Activated CD4-positive, CD25-positive, alpha-beta regulatory T cell (primary cell): ENCODE measurements around the gene RRP1B.

ENCODE experiments used
- DNase-seq, 4 experiments: peaks; one replicate each; lab custom pipeline; 2025; lab: John Stamatoyannopoulos, UW

The RRP1B gene

DNA sequence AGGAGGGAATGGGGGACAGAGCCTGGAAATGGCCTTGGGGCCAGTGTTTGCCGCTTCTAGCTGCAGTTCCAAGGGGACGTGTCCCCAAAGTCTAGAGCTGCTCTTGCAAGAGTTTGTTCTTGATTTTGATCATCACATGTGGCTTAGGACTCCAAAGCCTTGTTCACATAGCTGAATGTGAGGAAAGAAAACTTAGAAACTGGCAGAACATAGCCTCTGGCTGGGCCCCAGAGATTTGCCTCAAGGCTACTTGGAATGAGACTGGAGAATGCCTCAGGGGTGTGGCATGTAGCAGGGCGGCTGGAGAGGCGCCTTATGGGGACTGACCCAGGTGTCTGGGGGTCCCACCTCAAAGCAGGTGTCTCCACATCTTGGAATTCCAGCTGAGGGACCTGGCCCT lies 61.8 kb downstream of the RRP1B start:
- DNase-seq, result no peak

DNA sequence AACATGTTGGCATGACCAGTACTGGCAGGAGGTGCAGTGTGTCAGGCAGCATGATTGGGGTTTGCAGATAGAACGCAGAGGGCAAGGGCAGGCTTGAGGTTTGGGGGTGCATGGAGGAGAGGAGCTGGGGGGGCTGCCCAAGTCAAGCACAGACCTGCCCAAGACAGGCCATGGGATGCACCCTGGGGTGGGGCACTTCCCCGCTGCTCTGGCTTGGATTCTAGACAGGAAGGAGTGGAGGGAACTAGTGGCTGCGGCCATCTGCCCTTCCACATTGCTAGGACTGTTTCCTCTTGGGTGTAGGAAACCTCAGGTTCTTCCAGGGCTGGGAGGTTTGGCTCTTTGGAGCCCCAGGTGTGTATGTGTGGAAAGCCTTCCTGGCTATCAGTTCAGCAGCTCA lies 62.6 kb downstream of the RRP1B start:
- no peak for DNase-seq

DNA sequence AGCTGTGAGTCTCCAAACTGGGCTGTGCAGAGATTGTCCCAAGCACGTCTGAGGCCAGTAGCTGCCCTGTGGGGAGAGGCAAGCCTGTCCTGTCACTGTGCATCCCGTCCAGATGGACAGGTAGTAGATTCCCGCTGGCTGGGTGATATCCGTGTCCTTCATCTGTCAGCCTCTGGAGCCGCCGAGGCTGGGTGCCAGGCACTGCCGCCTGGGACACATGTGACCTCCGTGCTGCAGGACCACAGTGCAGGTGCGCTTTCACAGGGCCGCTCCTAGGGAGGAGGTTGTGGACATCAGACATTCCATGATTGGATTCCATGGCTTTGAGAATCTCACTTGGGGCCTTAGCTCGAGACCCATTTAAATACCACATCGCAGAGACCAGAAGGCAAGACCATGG lies 64.3 kb downstream of the RRP1B start:
- no peak for DNase-seq

DNA sequence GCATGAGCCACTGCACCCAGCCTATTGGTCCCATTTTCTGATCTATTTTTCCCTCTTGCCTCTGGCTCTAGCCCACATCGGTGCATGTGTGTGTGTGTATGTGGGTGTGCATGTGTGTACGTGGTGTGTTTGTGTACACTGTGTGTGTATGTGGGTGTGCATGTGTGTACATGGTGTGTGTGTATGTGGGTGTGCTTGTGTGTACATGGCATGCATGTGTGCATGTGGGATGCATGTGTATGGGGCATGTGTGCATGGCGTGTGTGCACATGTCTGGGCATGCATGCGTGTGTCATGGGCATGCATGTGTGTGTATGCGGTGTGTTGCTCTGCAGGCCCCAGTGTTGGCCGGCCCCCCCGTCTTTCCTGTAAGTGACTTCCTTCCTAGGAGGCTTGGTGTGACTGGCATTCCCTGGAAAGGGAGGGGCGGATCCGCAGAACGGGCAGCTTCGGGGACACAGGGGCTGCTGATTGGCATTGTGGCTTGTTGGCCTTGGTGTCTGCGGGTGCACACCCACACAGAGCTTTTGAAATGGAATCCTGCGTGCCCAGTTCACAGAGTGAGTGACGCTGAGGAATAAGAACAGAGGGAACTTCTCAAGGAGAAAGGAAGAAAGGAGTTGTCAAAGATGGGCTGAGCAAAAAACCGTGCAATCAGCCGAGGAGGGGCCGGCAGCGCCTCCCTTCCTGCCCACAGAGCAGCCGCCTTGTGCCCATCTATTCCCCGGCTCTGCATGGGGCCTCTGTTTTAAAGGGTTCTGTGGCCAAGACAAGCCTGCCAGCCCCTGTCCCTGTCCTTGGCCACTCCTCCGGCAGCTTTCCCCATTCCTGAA lies 67.5 kb downstream of the RRP1B start:
- no peak for DNase-seq

DNA sequence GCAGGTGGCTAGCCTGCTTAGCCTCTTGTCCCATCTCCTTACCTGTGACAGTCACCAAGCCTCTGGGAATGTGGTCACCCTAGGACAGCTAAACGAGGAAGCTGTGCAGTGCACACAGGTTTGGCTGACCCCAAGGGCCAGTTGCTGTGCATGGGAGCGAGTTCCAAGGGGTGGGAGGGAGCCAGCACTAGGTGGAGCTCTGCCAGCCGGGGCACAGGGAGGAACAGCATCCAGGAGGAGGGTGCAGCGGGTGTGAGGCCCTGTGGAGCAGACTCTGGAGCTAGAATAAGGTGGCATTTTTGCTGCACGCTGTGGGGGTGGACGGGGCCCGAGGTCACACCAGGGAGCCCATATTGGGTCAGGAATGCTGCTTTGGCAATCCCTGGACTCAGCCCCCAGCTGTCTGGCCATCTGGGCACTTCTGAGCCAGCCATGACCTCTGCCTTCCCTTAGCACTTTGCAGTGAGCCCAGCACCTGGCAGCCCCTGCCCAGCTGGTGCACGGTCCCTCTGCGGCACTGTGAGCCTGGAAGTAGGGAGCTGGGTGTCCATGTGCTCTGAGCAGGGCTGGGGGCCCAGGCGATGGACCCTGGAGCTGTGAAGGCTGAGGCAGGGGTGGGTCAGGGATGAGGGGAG lies 68.3 kb downstream of the RRP1B start:
- DNase-seq, result no peak

DNA sequence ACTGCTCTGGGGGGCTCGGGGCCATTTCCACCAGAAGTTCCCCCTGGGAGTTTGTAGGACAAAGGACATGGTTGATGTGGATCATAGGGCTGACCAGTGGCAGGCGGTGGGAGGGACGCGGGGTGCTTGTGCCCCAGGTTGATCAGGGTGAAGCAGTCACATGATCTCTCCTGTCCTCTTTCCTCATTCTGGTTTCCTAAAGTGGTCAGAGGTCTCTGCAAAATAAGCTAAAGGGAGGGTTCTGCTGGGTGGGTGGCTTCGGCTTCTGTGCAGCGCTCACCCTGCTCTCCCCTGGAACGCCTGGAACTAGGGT lies 68.8 kb downstream of the RRP1B start:
- DNase-seq, result no peak

DNA sequence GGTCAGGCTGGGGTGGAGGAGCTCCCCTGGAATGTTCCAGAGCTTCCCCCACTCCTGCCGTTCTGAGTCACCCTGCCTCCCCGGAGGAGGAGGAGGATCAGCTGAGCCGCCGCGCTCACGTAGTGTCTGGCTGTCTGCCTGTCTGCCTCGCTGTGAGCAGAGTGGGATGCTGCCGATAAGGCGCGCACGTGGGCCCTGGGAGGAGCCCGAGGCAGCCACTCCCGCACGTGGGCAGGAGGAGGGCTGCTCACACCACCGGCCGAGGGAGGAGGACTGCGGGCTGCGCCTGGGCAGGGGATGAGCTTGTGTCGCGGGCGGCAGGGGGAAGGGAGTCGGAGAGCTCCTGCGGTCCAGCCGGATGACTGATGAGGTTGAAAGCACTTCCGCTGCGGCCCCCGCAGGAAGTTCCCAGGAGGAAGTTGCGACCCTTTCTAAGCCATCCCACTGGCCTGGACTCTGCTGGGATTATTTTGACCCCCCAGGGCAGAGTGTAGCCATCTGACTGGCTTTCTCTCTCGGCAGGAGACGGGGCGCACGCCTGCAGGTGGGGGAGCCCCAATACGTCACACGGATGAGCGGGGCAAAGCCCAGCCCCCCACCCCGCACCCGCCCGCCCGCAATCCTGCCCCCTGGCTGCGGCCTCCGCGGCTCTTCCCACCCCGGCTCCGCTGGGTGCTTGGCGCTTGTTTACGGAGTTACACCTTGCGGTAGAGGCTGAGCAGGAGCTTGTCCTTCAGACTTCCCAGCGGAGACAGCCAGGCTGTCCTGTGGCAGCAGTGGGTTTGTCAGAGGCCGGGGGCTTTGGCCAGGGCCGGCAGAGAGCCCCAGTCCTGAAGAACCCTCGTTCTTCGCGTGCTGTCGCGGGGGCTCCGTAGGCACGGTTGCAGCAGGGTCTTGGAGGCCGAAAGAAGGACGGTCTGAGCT lies 69.4 kb downstream of the RRP1B start:
- DNase-seq, result peak; percentile 31 to 55 (median 48)

DNA sequence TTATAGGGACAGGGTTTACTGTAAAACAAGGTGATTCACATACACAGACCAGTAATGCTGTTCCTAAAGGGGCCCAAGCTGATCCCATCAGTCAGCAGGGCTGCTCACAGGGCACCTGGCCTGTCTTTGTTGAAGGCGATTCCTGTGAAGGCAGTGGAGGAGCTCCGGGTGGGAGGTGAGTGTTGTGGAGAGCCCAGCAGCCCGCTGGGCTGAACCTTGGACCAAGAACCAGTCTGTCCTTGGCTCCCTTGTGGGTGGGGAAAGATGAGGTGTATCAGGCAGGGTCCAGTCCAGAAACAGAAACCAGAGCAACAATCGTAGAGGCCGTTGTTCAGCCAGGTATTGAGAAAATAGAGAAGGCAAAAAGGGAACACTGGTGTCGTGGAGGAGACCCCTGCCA lies 72.1 kb downstream of the RRP1B start:
- DNase-seq, result no peak

DNA sequence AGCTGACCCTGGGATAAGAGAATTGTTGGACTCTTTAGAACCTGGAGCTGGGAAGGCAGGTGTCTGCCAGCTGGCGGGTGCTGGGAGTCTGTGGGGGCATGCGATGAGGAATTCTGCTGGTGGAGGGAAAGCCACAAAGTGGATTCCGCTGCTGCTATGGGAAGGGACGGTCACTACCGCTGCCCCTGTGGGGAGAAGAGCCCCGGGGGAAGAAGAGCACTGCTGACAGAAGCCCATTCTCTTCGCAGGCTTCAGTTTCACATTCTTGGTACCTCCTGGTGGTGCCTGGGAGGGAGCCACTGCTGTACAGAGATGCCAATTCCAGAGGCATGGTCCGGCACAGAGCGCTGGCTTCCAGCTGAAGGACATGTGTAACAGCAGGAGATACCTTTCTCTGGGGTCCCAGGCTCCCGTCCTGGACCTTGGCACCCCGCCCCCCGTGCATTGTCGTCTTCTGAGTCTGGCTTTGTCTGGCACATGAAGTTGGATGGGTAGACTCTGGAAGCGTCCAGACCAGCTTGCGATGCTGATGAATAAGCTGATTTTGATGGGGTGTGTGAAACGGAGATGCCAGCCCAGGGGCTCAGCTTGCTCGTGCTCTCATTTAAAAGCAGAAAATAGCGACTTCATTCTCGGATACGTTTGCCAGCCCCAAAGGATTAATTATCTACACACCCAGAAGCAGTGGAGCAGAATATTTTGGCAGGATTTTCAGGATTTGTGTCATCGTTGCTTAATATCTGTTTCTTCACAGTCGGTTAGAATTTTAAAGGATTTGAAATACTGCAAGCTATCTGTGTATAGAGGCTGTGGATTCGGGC lies 72.7 kb downstream of the RRP1B start:
- DNase-seq, result no peak

DNA sequence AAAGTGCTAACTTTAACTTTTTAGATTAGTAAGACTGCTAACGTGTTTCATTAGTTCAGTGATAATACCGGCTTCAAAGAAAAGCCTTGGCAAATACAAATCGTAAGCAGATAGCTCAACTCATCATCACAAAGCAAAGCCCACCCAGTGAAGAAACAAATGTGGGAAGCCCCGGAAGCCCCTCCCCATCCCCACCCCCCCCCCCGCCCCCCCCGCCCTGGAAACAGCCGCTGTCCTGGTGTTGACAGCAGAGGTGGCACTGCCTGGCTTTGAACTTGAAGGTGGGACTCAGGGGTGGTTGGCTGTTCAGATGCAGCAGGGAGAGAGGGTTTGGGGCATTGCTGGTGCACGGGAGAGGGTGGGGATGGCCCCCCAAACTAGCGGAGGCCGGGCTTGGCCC lies 73.7 kb downstream of the RRP1B start:
- DNase-seq, result no peak

DNA sequence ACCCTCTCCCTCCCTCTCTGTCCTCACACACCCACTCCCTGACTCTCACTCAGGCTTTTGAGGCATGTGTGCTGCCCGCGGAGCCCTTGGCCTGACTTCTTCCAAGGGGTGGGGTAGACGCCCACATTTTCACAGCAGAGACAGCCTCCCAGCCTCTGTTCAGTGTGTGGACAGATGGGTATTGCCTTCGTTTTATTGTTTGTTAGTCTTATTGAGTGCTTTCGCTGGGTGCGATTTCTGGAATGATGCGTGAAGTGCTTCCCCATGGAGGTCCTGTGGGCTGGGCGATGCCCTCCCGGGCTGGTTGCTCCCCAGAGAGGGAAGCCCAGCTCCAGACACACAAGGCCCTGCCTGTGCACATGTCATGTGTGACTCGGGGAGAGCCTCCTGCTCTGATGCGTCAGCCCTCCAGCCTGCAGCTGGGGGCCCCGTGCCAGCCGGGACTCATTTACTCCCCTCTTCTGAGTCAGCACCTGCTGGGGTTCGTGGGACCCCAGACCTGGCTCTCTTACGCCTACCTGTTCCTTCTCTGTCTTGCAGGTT lies 74.2 kb downstream of the RRP1B start:
- DNase-seq, result no peak

DNA sequence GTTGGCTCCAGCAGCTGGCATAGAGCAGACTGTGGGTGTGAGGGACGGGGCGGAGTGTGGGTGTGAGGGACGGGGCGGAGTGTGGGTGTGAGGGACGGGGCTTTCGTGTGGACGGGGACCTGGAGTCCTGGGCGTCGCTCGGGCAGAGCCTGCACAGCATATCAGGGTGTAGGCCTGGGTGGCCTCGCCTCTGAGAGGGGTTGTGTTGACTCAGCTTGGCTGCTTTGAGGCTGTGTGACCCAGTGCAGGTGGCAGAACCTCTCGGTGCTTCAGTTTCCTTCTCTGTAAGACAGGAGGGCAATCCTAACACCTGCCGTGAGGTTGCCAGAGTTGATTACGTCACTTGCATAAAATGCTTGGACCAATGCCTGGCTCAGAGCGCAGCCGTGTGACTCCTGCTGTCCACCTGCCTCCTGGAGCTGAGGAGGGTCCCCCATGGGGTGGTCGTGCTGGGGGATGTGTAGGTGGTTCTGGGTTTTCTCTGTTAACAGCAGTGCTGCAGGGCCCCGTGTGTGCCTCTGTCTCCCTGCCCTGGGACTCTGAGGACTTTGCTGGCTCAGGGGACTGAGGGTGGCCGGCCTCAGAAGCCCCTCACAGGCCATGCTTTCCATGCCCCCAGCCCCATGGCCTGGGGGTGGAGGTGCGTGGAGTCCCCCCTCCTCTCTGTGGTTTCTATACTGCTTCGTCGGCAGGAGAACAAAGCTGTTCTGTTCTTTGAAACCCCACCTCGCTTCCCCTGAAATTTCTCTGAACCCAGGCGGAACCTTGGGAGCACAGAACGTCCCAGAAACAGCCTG lies 75.0 kb downstream of the RRP1B start:
- no peak for DNase-seq

DNA sequence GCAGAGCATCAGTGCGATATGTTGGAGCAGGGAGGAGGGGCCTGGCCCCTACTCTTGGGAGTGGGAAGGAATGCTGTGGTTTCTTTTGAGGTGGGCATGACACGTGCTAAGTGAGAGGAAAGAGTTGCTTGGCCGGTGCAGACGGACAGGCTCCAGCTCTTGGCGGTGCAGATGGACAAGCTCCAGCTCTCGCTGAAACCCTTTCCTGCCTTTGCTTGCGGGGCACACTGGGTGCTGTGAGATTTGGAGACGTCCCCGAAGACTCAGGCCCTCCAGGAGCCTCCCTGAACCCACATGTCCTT lies 75.5 kb downstream of the RRP1B start:
- DNase-seq, result no peak

DNA sequence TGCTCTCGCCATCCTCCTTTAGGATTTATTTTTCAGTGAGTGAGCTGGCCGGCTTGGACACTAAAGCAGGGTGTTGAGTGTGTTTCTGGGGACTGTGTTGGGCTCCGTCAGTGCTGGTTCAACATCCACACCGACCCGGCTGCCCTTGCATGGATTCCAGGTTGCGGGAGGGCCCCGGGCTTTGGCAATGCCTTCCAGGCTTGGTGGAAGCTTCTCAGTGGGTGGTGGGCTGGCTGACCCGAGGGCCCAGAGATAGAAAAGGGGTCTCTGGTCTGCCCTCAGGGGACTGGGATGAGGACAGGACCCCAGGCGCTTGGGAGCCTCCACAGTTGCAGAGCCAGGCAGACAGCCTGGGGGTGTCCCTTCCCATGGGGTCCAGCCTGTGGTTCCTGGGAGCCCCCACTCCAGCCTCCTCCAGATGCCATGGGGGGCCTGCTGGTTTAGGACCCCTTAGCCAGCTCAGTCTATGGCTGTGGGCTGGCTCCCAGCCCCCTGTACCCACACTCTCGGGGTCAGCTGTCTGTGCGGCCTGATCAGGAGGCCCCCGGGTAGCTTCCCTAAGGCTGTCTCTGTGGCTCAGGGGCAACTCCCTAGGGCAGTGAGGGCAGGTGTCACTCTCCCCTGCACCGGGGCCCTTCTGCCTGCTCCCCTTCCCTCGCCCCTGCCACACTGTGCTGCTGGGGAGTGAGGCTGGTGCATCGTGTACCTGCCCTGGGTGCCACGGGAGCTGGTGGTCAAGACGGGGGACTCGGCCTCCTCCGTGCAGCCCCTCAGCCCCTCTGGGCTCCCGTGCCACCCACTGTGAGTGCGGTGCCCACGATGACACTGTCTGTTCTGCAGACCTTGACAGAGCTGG lies 76.1 kb downstream of the RRP1B start:
- no peak for DNase-seq

DNA sequence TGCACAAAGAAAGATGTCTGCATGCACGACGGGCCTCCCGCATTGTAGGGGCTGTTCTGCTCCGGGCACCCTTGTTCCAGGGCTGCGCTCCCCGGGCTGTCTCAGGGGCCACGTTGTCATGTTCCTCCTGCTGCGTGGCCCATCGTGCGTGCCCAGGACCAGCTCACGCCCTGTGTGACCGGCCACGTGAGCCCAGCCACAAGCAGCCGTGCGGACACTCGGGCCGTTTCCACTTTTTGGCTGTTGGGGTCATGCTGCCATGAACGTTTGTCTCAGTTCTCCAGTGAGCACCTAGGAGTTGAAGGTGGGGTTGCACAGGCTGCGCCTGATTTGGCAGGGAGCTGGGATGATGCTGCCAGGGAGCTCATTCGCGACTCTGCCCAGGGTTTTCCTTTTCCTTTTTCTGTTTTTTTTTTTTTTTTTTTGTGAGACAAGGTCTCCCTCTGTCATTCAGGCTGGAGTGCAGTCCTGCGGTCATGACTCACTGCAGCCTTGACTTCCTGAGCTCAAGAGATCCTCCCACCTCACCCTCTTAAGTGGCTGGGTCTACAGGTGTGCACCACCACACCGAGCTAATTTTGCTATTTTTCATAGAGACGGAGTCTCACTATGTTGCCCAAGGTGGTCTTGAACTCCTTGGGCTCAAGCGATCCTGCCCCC lies 77.0 kb downstream of the RRP1B start:
- DNase-seq, result no peak

DNA sequence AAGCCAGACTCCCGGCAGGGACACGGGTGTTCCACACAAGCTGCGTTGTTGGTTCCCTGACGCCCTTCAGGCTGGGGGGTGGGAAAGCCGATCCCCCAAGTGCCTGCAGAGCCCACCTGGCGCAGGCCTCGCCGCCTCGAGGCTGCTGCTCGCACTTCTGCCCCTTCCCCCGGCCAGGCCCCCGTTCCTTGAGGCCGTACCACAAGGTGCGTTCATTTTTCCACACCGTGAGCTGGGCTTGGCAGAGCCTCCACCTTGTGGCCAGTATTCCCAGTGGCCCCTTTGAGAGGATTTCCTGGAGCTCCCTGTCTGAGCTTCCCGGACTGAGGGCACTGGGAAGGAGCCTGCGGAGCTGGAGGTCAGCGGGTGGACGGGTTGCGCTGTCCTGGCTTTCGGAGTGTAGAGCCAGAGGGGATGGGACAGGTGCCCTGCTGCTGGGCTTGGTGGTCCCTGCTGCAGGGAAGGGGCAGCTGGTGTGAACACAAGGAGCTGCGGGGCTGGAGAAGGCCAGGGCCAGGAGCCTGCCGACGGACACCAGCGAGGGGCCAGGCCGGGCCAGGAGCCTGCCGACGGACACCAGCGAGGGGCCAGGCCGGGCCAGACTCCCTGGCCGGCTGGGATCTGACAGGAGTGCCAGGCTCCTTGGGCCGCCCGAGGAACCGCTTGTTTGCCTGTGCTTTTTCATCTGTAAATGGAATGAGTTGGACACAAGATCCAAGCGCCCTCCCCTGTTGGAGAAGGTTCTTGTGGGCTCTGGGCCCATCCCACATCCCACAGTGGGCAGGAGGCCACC lies 78.0 kb downstream of the RRP1B start:
- no peak for DNase-seq

DNA sequence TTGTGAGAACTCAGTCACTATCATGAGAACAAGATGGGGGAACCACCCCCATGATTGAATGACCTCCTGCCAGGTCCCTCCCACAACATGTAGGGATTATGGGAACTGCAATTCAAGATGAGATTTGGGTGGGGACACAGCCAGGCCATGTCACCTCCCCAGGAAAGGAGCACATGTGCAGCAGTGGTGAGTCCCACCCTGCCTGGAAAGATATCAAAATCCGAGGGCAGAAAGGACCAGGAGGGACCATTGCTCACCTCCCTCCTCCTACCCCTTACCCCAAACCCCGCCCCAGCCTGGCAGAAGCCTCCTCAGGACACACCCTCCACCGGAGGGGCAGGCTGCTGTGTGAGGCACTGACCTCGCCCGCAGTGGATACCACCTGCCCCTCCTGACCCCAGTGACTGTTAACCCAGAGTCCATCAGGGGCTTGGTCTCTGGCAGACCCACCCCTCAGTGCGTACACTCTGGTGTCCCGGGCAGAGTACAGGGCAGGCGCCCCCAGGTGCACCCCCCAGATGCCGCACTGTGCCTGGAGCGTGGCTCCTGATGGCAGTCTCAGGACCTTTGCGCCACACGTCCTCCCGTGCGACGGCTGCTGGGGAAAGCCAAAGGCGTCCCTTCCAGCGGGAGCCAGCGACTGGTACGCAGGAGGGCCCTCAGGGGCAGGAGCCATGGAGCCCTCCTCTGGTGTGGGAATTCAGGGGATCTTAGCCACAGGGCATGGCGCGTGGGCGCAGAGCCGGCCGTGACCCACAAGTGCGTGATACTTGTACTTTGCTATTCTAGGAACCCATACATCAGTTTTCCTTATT lies 80.5 kb downstream of the RRP1B start:
- no peak for DNase-seq
